ENCODE results near the gene DRD2. TPM values are rescaled to one million over a fixed set of nuclear protein-coding genes. Genes with fewer than 3 reads are reported as not detected.

The DRD2 gene
- total RNA-seq = 0.14 and 0.22 TPM in 2 replicates

GRCh38 chr11:113475160-113475761 lies at the start of gene DRD2:
DRD2 (minus strand) TSS chr11:113475398; CDS start chr11:113424651, 50,747 bp downstream.

GRCh38 chr11:113387605-113388211 lies 87.5 kb downstream of the DRD2 start, which contains the start of gene ANKK1:
ANKK1 (plus strand) TSS chr11:113387779; CDS start chr11:113387885, 106 bp downstream.

Small RNAs within 50 kb of the gene (small RNA-seq; reads per million reads assigned to genes)
- gene MIR4301 (ENCODE audit: low replicate concordance) = not detected

Other genes starting within 250 kb of the DRD2 start
- gene TTC12, start 160.8 kb downstream of the DRD2 start, total RNA-seq = 10.6 and 15.1 TPM in 2 replicates
- 0.14 and 0.44 TPM in 2 replicates for gene ANKK1, start 87.6 kb downstream of the DRD2 start, total RNA-seq
- gene TMPRSS5, start 230.9 kb upstream of the DRD2 start, total RNA-seq = under 0.01 and 3.7 TPM in 2 replicates